ENCODE data around the gene ARMC2. TPM values are rescaled to one million over a fixed set of nuclear protein-coding genes. Genes with fewer than 3 reads are reported as not detected.

The ARMC2 gene
- total and polyA plus RNA-seq, 2 of the 8 experiments (the other 6 are each of a cell fraction or from before 2014, with no cell fraction given), result 1.6 to 4.4 TPM

- WGBS, 2 experiments (ENCODE audit: extremely low coverage in 1 of 2, insufficient coverage in 1 of 2, insufficient read length in 1 of 2, insufficient replicate concordance in 2 of 2, low coverage in 1 of 2, low lambda C conversion rate in 2 of 2, missing lambda C conversion rate in 1 of 2), result 41% methylated on average over 7 of the region's 9 CpGs; no CpG with 5 or more reads in 1 of the 2 experiments
- 0 out of 2 replicates have a peak overlapping the region, but pooled peaks have one; percentile 13 for H3K18ac ChIP-seq (ENCODE audit: extremely low read depth, low read length)
- no peak overlapping the region for H3K4ac ChIP-seq (replicated peaks; ENCODE audit: insufficient read length, low read depth, low read length)
- no peaks in the 10 kb centered on the region for H3K79me1 ChIP-seq (ENCODE audit: low read depth, low read length)
- H3K36me3 ChIP-seq (ENCODE audit: control insufficient read depth in 2 of 4, insufficient read depth in 4 of 4, low read length in 3 of 4), result no peaks in the 10 kb centered on the region
- ChIA-PET POLR2A (ENCODE audit: partially characterized antibody) (interaction anchor here (1.1 kb wide), 1 partner anchor 297 kb away, joined by 3 read pairs; no protein-coding TSS in a partner anchor), CTCF (ENCODE audit: partially characterized antibody) (interaction anchor here (0.6 to 7.0 kb wide), 11 partner anchors 8 to 309 kb away, joined by 3 to 117 read pairs (median 5); partner anchors contain the start of gene ARMC2)
- no peak overlapping the region for H3K27ac ChIP-seq (ENCODE audit: low read depth, low read length)
- no peak overlapping the region for H2AFZ ChIP-seq (ENCODE audit: low read length)
- H4K20me1 ChIP-seq (replicated peaks in 1 of 2; ENCODE audit: control insufficient read depth in 1 of 2, insufficient read depth in 2 of 2, low read length in 2 of 2), result no peaks in the 10 kb centered on the region
- peaks cover 4% of the 10 kb centered on the region for H3K23me2 ChIP-seq (ENCODE audit: low read depth, low read length)
- H3K9me3 ChIP-seq (ENCODE audit: insufficient read depth in 2 of 2, low read depth in 1 of 2, low read length in 1 of 2), result no peaks in the 10 kb centered on the region
- peak in 1 of 2 experiments; percentile 51 for DNase-seq (ENCODE audit: low read depth in 1 of 2, low spot score in 2 of 2)
- H2BK120ac ChIP-seq (replicated peaks; ENCODE audit: low read depth, low read length), result no peak overlapping the region
- H3K4me2 ChIP-seq (ENCODE audit: insufficient read depth in 1 of 2, low read depth in 2 of 2, low read length in 2 of 2), result peak overlapping the region; percentile 68 to 79
- H2BK20ac ChIP-seq (ENCODE audit: low read length), result no peak overlapping the region
- no peak overlapping the region for H2BK15ac ChIP-seq (ENCODE audit: low read length)
- no peaks in the 10 kb centered on the region for H3K79me2 ChIP-seq (ENCODE audit: control insufficient read depth in 1 of 2, insufficient read depth in 2 of 2, low read length in 2 of 2)
- H4K8ac ChIP-seq (ENCODE audit: extremely low read depth, insufficient read depth, low read length), result no peak overlapping the region
- no peak overlapping the region for H2BK12ac ChIP-seq (ENCODE audit: low read depth, low read length)
- peaks cover 3 to 8% (median 6%) of the 10 kb centered on the region in 4 experiments; a peak in 6 of 7 replicates for H3K4me1 ChIP-seq (replicated peaks in 1 of 4; ENCODE audit: control insufficient read depth in 3 of 4, insufficient read depth in 4 of 4, low read length in 3 of 4)
- no peak overlapping the region for H4K91ac ChIP-seq (replicated peaks; ENCODE audit: insufficient read length, low read length)
- H3K4me3 ChIP-seq (ENCODE audit: extremely low read depth in 1 of 4, insufficient read depth in 2 of 4, low read depth in 3 of 4, low read length in 4 of 4), result peak overlapping the region in 2 of 4 experiments; percentile 31 to 52; a peak in 3 of 8 replicates
- H4K5ac ChIP-seq (ENCODE audit: insufficient read length, low read depth, low read length), result no peak overlapping the region
- H3K23ac ChIP-seq (ENCODE audit: insufficient read length), result no peak overlapping the region
- H3K14ac ChIP-seq (ENCODE audit: insufficient read length), result no peak overlapping the region
- no peak overlapping the region for H3K9ac ChIP-seq (replicated peaks in 1 of 4; ENCODE audit: extremely low read depth in 1 of 4, low read depth in 3 of 4, low read length in 3 of 4)
- H3K56ac ChIP-seq (replicated peaks; ENCODE audit: insufficient read length, low read depth, low read length), result no peak overlapping the region
- H3K27me3 ChIP-seq (replicated peaks in 1 of 4; ENCODE audit: control insufficient read depth in 3 of 4, extremely low read depth in 1 of 4, insufficient read depth in 3 of 4, low read length in 3 of 4), result no peaks in the 10 kb centered on the region
- H2BK5ac ChIP-seq (ENCODE audit: low read depth, low read length), result no peak overlapping the region
- no peak for FAIRE-seq
- H2AK5ac ChIP-seq (ENCODE audit: low read depth, low read length), result no peak overlapping the region
- TF ChIP-seq CBX5 (IDR thresholded peaks at IDR 0.05; ENCODE audit: low read depth, low read length) (no peak), TBP (IDR thresholded peaks at IDR 0.05; ENCODE audit: low read depth, low read length) (no peak), CEBPB (IDR thresholded peaks at IDR 0.05; ENCODE audit: low read depth, low read length) (no peak), BRCA1 (IDR thresholded peaks at IDR 0.05; ENCODE audit: low read depth, low read length) (no peak), RBBP5 (IDR thresholded peaks at IDR 0.05; ENCODE audit: borderline replicate concordance, low read depth, low read length) (no peak), TCF12 (IDR thresholded peaks at IDR 0.05; ENCODE audit: low read depth, low read length) (no peak), TAF1 (IDR thresholded peaks at IDR 0.05; ENCODE audit: low read depth, low read length) (no peak), HDAC6 (IDR thresholded peaks at IDR 0.05; ENCODE audit: low read depth, low read length) (no peak), ATF3 (IDR thresholded peaks at IDR 0.05; ENCODE audit: insufficient read depth, low read depth, low read length) (no peak), SAP30 (IDR thresholded peaks at IDR 0.05; ENCODE audit: insufficient read depth, insufficient replicate concordance, low read length) (no peak), SP2 (IDR thresholded peaks at IDR 0.05; ENCODE audit: low read length) (no peak), CTBP2 (IDR thresholded peaks at IDR 0.05; ENCODE audit: borderline replicate concordance, insufficient read depth, insufficient read length, low read length) (no peak), PHF8 (conservative IDR thresholded peaks at IDR 0.05; ENCODE audit: low read depth, low read length) (no peak)
These were observed 9.1 kb upstream of the ARMC2 start for GRCh38 chr6:108839083-108839642.

Data from H1 (cell line).